Neuron (in vitro differentiated cells): ENCODE measurements around the gene ISCA1.

Experiments used
- H2AFZ ChIP-seq: one replicate; pipeline ENCODE4 v1.6.1; 2013; ENCODE audit warnings: low read depth, mild to moderate bottlenecking, inconsistent platforms, low read length, moderate library complexity
- H3K27me3 ChIP-seq: one replicate; pipeline ENCODE4 v1.6.1; 2013; ENCODE audit warnings: low read length; ENCODE audit not compliant: insufficient read depth
- H3K36me3 ChIP-seq: one replicate; pipeline ENCODE4 v1.6.1; 2013; ENCODE audit warnings: low read length; ENCODE audit not compliant: insufficient read depth
- H3K4me1 ChIP-seq: one replicate; pipeline ENCODE4 v1.6.1; 2013; ENCODE audit warnings: low read length; ENCODE audit not compliant: insufficient read depth
- H3K4me3 ChIP-seq: 2 replicates; pipeline ENCODE4 v1.5.1; 2013; ENCODE audit warnings: mild to moderate bottlenecking, low read length, moderate library complexity
- H3K9me3 ChIP-seq: one replicate; pipeline ENCODE4 v1.6.1; 2013; ENCODE audit warnings: low read length

ISCA1 gene

GRCh38 chr9:86246752-86247161 lies 35.6 kb downstream of the ISCA1 start:
- H3K4me3 ChIP-seq, result no peak overlapping the region
- H3K36me3 ChIP-seq, result no peaks in the 10 kb centered on the region
- H3K9me3 ChIP-seq, result no peaks in the 10 kb centered on the region
- no peak overlapping the region for H2AFZ ChIP-seq
- peaks cover 10% of the 10 kb centered on the region for H3K4me1 ChIP-seq
- H3K27me3 ChIP-seq, result no peaks in the 10 kb centered on the region

- Histone ChIP-seq H3K36me3 (no peaks in the 10 kb centered on the region), H3K27me3 (no peaks in the 10 kb centered on the region), H3K4me1 (peaks cover 10% of the 10 kb centered on the region), H3K9me3 (no peaks in the 10 kb centered on the region), H3K4me3 (no peak overlapping the region), H2AFZ (peak overlapping the region; percentile 63)
Measured at GRCh38 chr9:86242071-86242470, 40.3 kb downstream of the ISCA1 start.

GRCh38 chr9:86241216-86241615 lies 41.1 kb downstream of the ISCA1 start:
- no peak overlapping the region for H3K4me3 ChIP-seq
- no peaks in the 10 kb centered on the region for H3K27me3 ChIP-seq
- H2AFZ ChIP-seq, result no peak overlapping the region
- H3K9me3 ChIP-seq, result no peaks in the 10 kb centered on the region
- H3K36me3 ChIP-seq, result no peaks in the 10 kb centered on the region
- H3K4me1 ChIP-seq, result peaks cover 8% of the 10 kb centered on the region

- Histone ChIP-seq H3K4me1 (peaks cover 4% of the 10 kb centered on the region), H2AFZ (no peak overlapping the region), H3K4me3 (no peak overlapping the region), H3K36me3 (no peaks in the 10 kb centered on the region), H3K9me3 (no peaks in the 10 kb centered on the region), H3K27me3 (no peaks in the 10 kb centered on the region)
Measured at GRCh38 chr9:86238861-86239770, 43.2 kb downstream of the ISCA1 start.

- Histone ChIP-seq H3K4me3 (no peak overlapping the region), H3K36me3 (no peaks in the 10 kb centered on the region), H2AFZ (no peak overlapping the region), H3K4me1 (no peaks in the 10 kb centered on the region), H3K27me3 (no peaks in the 10 kb centered on the region), H3K9me3 (no peaks in the 10 kb centered on the region)
Measured at GRCh38 chr9:86230858-86231257, 51.5 kb downstream of the ISCA1 start.

- Histone ChIP-seq H3K9me3 (no peaks in the 10 kb centered on the region), H3K4me1 (no peaks in the 10 kb centered on the region), H3K4me3 (no peak overlapping the region), H2AFZ (no peak overlapping the region), H3K27me3 (no peaks in the 10 kb centered on the region), H3K36me3 (no peaks in the 10 kb centered on the region)
Measured at GRCh38 chr9:86222667-86223066, 59.7 kb downstream of the ISCA1 start.

- Histone ChIP-seq H3K36me3 (no peaks in the 10 kb centered on the region), H3K4me3 (no peak overlapping the region), H3K9me3 (no peaks in the 10 kb centered on the region), H2AFZ (no peak overlapping the region), H3K27me3 (no peaks in the 10 kb centered on the region), H3K4me1 (no peaks in the 10 kb centered on the region)
Measured at GRCh38 chr9:86219606-86220005, 62.7 kb downstream of the ISCA1 start.

- Histone ChIP-seq H3K27me3 (no peaks in the 10 kb centered on the region), H2AFZ (no peak overlapping the region), H3K36me3 (no peaks in the 10 kb centered on the region), H3K9me3 (no peaks in the 10 kb centered on the region), H3K4me1 (no peaks in the 10 kb centered on the region), H3K4me3 (no peak overlapping the region)
Measured at GRCh38 chr9:86217076-86217755, 65.1 kb downstream of the ISCA1 start.
